ENCODE measurements around the gene AZIN2. TPM values are rescaled to one million over a fixed set of nuclear protein-coding genes. Genes with fewer than 3 reads are reported as not detected.
"Not testable (repeated sequence)": the region's sequence is repeated elsewhere in the genome, so short reads cannot be mapped to it uniquely, and the experiment has no call there.

AZIN2 gene
- total RNA-seq, 5 donors from 2014 or later (not counting 1 experiment from before 2014, with no cell fraction given) = 5.6 to 10.7 (median 9.7) TPM

DNA sequence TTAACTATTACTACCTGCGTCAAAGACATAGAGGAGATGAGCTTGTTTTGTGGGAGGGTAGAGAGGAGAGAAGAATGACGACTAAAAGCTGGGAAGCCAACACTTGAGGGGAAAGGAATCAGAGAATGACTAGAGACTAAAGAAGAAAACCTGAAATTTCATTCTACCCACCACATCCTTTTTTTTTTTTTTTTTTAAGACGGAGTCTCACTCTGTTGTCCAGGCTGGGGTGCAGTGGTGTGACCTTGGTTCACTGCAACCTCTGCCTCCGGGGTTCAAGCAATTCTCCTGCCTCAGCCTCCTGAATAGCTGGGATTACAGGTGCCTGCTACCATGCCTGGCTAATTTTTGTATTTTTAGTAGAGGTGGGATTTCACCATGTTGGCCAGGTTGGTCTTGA is 34.7 kb upstream of the AZIN2 start:
- not testable (repeated sequence) for H3K36me3 Mint-ChIP-seq; H3K36me3 ChIP-seq (ENCODE audit: control insufficient read depth in 2 of 2, extremely low read depth in 1 of 2, insufficient read depth in 1 of 2, low read length in 1 of 2); H3K4me3 Mint-ChIP-seq; H3K4me3 ChIP-seq (ENCODE audit: control insufficient read depth in 1 of 2, extremely low read depth in 1 of 2, low read length in 1 of 2); ATAC-seq (replicated peaks in 1 of 4); DNase-seq; H3K4me1 ChIP-seq (ENCODE audit: control insufficient read depth in 1 of 2, extremely low read depth in 1 of 2, insufficient read depth in 2 of 2, low read length in 2 of 2); H3K9me3 ChIP-seq; H3K27ac ChIP-seq (ENCODE audit: low read length); H3K27me3 ChIP-seq (replicated peaks in 1 of 2; ENCODE audit: control insufficient read depth in 2 of 2, extremely low read depth in 1 of 2, insufficient read depth in 2 of 2, low read length in 1 of 2); H3K27me3 Mint-ChIP-seq; H3K9me3 Mint-ChIP-seq
- Mint-ChIP-seq H3K4me1 (peaks cover 0 to 12% (median 8%) of the 10 kb centered on the region in 3 donors), H3K27ac (peak overlapping the region in 1 of 2 donors; percentile 27)
- ChIA-PET CTCF (interaction anchor here (0.7 kb wide), 2 partner anchors 16 to 43 kb away, joined by 3 to 10 read pairs; no protein-coding TSS in a partner anchor), POLR2A (interaction anchor here in 1 of 2 donors (0.5 kb wide), 1 partner anchor 329 kb away, joined by 5 read pairs; no protein-coding TSS in a partner anchor)
- WGBS (ENCODE audit: insufficient coverage) = no CpG with 5 or more reads among the region's 4 CpGs

- Histone ChIP-seq H3K36me3 (ENCODE audit: control insufficient read depth in 2 of 2, extremely low read depth in 1 of 2, insufficient read depth in 1 of 2, low read length in 1 of 2) (no peaks in the 10 kb centered on the region), H3K27ac (ENCODE audit: low read length) (no peak overlapping the region), H3K9me3 (no peaks in the 10 kb centered on the region), H3K4me1 (ENCODE audit: control insufficient read depth in 1 of 2, extremely low read depth in 1 of 2, insufficient read depth in 2 of 2, low read length in 2 of 2) (peaks cover 0 to 10% of the 10 kb centered on the region in 2 experiments), H3K4me3 (ENCODE audit: control insufficient read depth in 1 of 2, extremely low read depth in 1 of 2, low read length in 1 of 2) (no peak overlapping the region), H3K27me3 (replicated peaks in 1 of 2; ENCODE audit: control insufficient read depth in 2 of 2, extremely low read depth in 1 of 2, insufficient read depth in 2 of 2, low read length in 1 of 2) (no peaks in the 10 kb centered on the region)
- Mint-ChIP-seq H3K9me3 (peaks cover 0 to 3% (median 0%) of the 10 kb centered on the region in 3 donors), H3K36me3 (no peaks in the 10 kb centered on the region), H3K4me3 (no peak overlapping the region), H3K27me3 (peaks cover 3 to 6% of the 10 kb centered on the region in 2 donors), H3K4me1 (peaks cover 0 to 12% (median 8%) of the 10 kb centered on the region in 3 donors), H3K27ac (no peak overlapping the region)
- WGBS (ENCODE audit: insufficient coverage) = no CpG with 5 or more reads among the region's 2 CpGs
- DNase-seq (no peak), ATAC-seq (replicated peaks in 1 of 4) (no peak)
- CTCF ChIA-PET = no interaction called here
- POLR2A ChIA-PET = no interaction called here
Observed at GRCh38 chr1:33047290-33047689, 33.7 kb upstream of the AZIN2 start.

- 100% methylated on average over 1 of the region's 2 CpGs for WGBS (ENCODE audit: insufficient coverage)
- Histone ChIP-seq H3K36me3 (ENCODE audit: control insufficient read depth in 2 of 2, extremely low read depth in 1 of 2, insufficient read depth in 1 of 2, low read length in 1 of 2) (no peaks in the 10 kb centered on the region), H3K27ac (ENCODE audit: low read length) (no peak overlapping the region), H3K4me3 (ENCODE audit: control insufficient read depth in 1 of 2, extremely low read depth in 1 of 2, low read length in 1 of 2) (no peak overlapping the region), H3K27me3 (replicated peaks in 1 of 2; ENCODE audit: control insufficient read depth in 2 of 2, extremely low read depth in 1 of 2, insufficient read depth in 2 of 2, low read length in 1 of 2) (no peaks in the 10 kb centered on the region), H3K9me3 (no peaks in the 10 kb centered on the region), H3K4me1 (ENCODE audit: control insufficient read depth in 1 of 2, extremely low read depth in 1 of 2, insufficient read depth in 2 of 2, low read length in 2 of 2) (peaks cover 0 to 10% of the 10 kb centered on the region in 2 experiments)
- Mint-ChIP-seq H3K4me3 (no peak overlapping the region), H3K27me3 (peaks cover 3 to 5% of the 10 kb centered on the region in 2 donors), H3K4me1 (peaks cover 0 to 12% (median 8%) of the 10 kb centered on the region in 3 donors), H3K36me3 (no peaks in the 10 kb centered on the region), H3K9me3 (peaks cover 0 to 3% (median 0%) of the 10 kb centered on the region in 3 donors), H3K27ac (no peak overlapping the region)
- ATAC-seq (replicated peaks in 1 of 4) (no peak), DNase-seq (no peak)
- ChIA-PET CTCF (no interaction called here), POLR2A (no interaction called here)
Observed at GRCh38 chr1:33047839-33048305, 33.1 kb upstream of the AZIN2 start.

- Mint-ChIP-seq H3K36me3 (no peaks in the 10 kb centered on the region), H3K4me3 (no peak overlapping the region), H3K4me1 (peaks cover 0 to 12% (median 8%) of the 10 kb centered on the region in 3 donors), H3K9me3 (peaks cover 0 to 3% (median 0%) of the 10 kb centered on the region in 3 donors), H3K27ac (no peak overlapping the region), H3K27me3 (peaks cover 3 to 5% of the 10 kb centered on the region in 2 donors)
- ChIA-PET POLR2A (no interaction called here), CTCF (no interaction called here)
- DNase-seq = no peak
- ATAC-seq (replicated peaks in 1 of 4) = no peak
- H3K27ac ChIP-seq (ENCODE audit: low read length) = no peak overlapping the region
- peaks cover 0 to 10% of the 10 kb centered on the region in 2 experiments for H3K4me1 ChIP-seq (ENCODE audit: control insufficient read depth in 1 of 2, extremely low read depth in 1 of 2, insufficient read depth in 2 of 2, low read length in 2 of 2)
- no peak overlapping the region for H3K4me3 ChIP-seq (ENCODE audit: control insufficient read depth in 1 of 2, extremely low read depth in 1 of 2, low read length in 1 of 2)
- no peaks in the 10 kb centered on the region for H3K27me3 ChIP-seq (replicated peaks in 1 of 2; ENCODE audit: control insufficient read depth in 2 of 2, extremely low read depth in 1 of 2, insufficient read depth in 2 of 2, low read length in 1 of 2)
- no peaks in the 10 kb centered on the region for H3K9me3 ChIP-seq
- WGBS (ENCODE audit: insufficient coverage) = 78% methylated on average over 1 of the region's 3 CpGs
- H3K36me3 ChIP-seq (ENCODE audit: control insufficient read depth in 2 of 2, extremely low read depth in 1 of 2, insufficient read depth in 1 of 2, low read length in 1 of 2) = no peaks in the 10 kb centered on the region
Observed at GRCh38 chr1:33048426-33048825, 32.5 kb upstream of the AZIN2 start.

- ATAC-seq (replicated peaks in 1 of 4) (no peak), DNase-seq (no peak)
- Histone ChIP-seq H3K27ac (ENCODE audit: low read length) (no peak overlapping the region), H3K9me3 (no peaks in the 10 kb centered on the region), H3K27me3 (replicated peaks in 1 of 2; ENCODE audit: control insufficient read depth in 2 of 2, extremely low read depth in 1 of 2, insufficient read depth in 2 of 2, low read length in 1 of 2) (no peaks in the 10 kb centered on the region), H3K36me3 (ENCODE audit: control insufficient read depth in 2 of 2, extremely low read depth in 1 of 2, insufficient read depth in 1 of 2, low read length in 1 of 2) (no peaks in the 10 kb centered on the region), H3K4me1 (ENCODE audit: control insufficient read depth in 1 of 2, extremely low read depth in 1 of 2, insufficient read depth in 2 of 2, low read length in 2 of 2) (peaks cover 0 to 10% of the 10 kb centered on the region in 2 experiments), H3K4me3 (ENCODE audit: control insufficient read depth in 1 of 2, extremely low read depth in 1 of 2, low read length in 1 of 2) (no peak overlapping the region)
- peaks cover 0 to 12% (median 8%) of the 10 kb centered on the region in 3 donors for H3K4me1 Mint-ChIP-seq
- ChIA-PET POLR2A (no interaction called here), CTCF (no interaction called here)
- H3K27me3 Mint-ChIP-seq = peaks cover 3 to 5% of the 10 kb centered on the region in 2 donors
- no peaks in the 10 kb centered on the region for H3K36me3 Mint-ChIP-seq
- H3K4me3 Mint-ChIP-seq = no peak overlapping the region
- peaks cover 0 to 3% (median 0%) of the 10 kb centered on the region in 3 donors for H3K9me3 Mint-ChIP-seq
- H3K27ac Mint-ChIP-seq = no peak overlapping the region
- WGBS (ENCODE audit: insufficient coverage) = 21% methylated on average over 2 of the region's 7 CpGs
Observed at GRCh38 chr1:33049371-33049770, 31.6 kb upstream of the AZIN2 start.

DNA sequence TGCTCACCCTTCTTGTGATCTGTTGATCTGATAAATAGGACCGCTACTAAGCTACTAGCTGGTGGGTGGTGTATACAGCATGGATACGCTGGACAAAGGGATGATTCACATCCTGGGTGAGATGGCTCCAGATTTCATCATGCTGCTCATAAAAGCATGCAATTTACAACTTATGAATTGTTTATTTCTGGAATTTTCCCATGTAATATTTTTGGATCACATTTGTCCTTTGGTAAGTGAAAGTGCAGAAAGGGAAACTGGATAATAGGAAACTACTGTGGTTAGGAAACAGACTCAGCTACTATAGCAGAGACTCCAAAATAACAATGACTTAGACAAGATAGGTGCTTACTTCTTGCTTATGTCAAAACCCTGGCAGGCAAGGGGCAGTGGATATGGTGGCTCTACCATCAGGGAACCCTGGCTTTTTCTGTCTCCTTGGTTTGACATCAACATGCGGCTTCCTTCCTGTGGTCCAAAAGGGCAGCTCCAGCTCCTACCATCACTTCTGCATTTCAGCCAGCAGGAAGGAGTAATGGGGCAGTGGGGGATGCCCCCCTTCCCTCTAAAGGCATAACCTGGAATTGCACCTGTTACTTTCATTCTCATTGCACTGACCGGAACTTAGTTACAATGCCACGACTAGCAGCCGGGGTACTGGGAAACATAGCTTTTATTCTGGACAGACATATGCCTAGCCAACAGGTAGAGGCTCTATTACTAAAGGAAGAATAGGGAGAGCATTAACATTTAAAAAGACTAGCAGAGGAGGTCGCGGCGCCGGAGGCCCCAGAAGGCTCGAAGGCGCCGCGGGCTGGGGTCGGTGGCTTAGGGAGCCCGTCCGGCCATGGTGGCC is 30.5 kb upstream of the AZIN2 start:
- ATAC-seq (replicated peaks in 1 of 4) (no peak), DNase-seq (no peak)
- Histone ChIP-seq H3K27me3 (replicated peaks in 1 of 2; ENCODE audit: control insufficient read depth in 2 of 2, extremely low read depth in 1 of 2, insufficient read depth in 2 of 2, low read length in 1 of 2) (no peaks in the 10 kb centered on the region), H3K4me1 (ENCODE audit: control insufficient read depth in 1 of 2, extremely low read depth in 1 of 2, insufficient read depth in 2 of 2, low read length in 2 of 2) (peaks cover 0 to 5% of the 10 kb centered on the region in 2 experiments), H3K9me3 (no peaks in the 10 kb centered on the region), H3K36me3 (ENCODE audit: control insufficient read depth in 2 of 2, extremely low read depth in 1 of 2, insufficient read depth in 1 of 2, low read length in 1 of 2) (no peaks in the 10 kb centered on the region), H3K4me3 (ENCODE audit: control insufficient read depth in 1 of 2, extremely low read depth in 1 of 2, low read length in 1 of 2) (no peak overlapping the region), H3K27ac (ENCODE audit: low read length) (no peak overlapping the region)
- Mint-ChIP-seq H3K27ac (no peak overlapping the region), H3K4me1 (peaks cover 1 to 9% (median 7%) of the 10 kb centered on the region in 3 donors), H3K9me3 (peaks cover 0 to 3% (median 0%) of the 10 kb centered on the region in 3 donors), H3K4me3 (no peak overlapping the region), H3K36me3 (no peaks in the 10 kb centered on the region), H3K27me3 (peaks cover 3 to 5% of the 10 kb centered on the region in 2 donors)
- ChIA-PET POLR2A (no interaction called here), CTCF (no interaction called here)
- no CpG with 5 or more reads among the region's 17 CpGs for WGBS (ENCODE audit: insufficient coverage)

Data from T-cell (primary cell).